ENCODE measurements around the gene MYO5C. TPM values are rescaled to one million over a fixed set of nuclear protein-coding genes. Genes with fewer than 3 reads are reported as not detected.
A peak's percentile ranks its signal among the peaks of the same experiment; 100 is the strongest.

MYO5C gene
- total RNA-seq, 1 donor from 2014 or later: 18.5 TPM

DNA sequence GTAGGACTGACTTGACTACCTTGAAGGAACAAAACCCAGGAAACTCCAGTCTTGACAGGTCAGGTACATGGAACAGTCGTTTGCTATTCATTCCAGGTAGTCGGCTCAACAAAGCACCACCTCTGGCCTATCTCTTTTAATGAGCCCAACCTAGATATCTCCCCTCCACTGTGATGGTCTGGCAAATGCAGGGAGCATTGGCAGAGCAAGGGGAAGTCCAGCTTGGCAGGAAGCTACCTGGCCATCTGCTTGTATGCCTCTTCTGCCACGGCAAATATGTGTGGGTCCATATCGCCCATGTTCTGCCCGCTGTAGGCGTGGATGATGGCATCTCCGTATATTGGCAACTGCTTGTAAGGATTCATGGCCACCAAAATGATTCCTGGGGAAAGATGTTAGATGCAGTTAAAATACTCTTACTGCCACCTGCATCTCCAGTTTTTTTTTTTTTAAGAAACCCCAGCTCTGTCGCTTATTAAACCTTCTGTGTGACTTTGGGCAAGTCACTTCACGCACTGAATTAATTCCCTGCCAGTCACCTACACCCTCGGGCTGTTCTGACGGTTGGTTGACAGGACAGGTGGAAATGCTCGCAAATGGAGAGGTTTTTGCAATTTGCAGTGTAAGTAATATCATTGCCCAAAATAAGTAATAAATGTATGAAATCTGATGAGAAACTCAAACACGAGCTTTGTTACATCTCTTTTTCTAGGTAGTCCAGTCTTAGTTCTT lies 16.8 kb downstream of the MYO5C start:
- no peak for DNase-seq (ENCODE audit: low spot score)

DNA sequence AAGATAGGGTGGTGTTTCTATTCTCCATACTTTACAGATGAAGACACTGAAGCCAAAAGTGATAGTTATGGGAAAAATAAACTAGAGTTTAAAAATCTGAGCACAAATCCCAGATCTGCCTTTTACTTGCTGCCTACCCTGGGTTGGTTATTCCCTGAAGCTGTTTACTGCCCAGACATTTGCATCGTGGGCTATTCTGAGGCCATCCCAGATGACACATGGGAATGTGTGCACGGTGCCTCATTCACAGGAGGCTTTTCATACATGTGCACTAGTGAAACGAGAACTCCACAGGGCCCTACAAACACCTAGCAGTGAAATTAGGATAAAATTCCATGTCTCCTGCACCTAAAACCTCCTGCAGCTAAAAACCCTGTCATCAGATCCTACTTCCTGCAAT lies 17.5 kb downstream of the MYO5C start:
- DNase-seq (ENCODE audit: low spot score): no peak

- DNase-seq (ENCODE audit: low spot score): no peak
These were observed 18.0 kb downstream of the MYO5C start for GRCh38 chr15:52277575-52277974.

DNA sequence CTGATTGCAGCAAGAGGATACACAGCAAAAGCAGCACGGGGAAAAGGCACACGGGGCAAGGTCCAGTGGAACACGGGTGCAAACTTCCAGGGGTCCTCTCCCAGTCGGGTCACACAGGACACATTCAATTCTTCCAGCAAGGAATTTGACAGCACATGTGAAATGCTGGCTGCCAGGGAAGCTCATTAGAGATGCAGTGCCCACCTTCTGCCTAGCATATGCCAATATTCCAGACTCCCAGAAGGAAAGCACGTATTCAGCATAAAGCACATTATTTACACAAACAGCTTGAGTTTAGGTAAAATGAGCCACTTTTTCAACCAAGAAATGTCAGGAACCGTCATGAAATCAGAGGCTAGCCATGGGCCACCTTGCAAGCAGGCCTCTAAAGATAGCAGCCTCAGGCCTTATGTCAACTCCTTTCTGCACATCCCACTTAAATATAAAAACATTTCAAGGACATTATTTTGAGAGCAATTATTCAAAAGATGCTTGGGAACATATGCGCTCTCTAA lies 19.3 kb downstream of the MYO5C start:
- no peak for DNase-seq (ENCODE audit: low spot score)

DNA sequence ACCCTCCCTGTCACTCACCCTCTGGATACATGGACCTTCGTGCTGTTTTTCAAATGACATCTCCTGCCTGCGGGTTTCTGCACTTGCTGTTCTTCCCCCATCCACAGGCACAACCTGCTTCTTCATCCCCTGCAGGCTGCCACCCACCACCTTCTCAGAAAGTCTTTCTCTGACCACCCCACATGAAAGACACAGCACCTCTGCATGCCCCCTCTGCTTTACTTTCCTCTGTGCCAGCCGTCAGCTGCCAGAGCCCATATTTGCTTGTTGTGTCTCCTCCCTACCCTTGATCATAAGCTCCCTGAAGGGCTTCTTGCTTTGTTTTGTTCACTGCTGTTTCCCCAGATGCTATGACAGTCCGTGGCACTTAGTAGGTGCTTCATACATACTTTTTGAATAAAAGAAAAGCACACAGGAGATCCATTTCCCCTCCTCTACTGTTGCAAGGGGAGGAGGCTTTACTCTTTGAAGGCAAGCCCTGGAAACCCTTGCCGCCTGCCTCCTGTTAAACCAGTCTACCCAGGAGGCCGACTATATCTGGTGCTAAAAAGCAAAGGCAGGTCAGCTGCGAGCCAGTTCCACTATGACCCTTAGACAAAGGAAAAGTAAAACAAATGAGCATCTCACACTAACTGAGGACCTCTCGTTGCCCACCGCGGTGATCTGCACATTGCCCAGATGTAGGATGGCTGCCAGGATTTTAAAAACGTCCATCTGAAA lies 31.9 kb downstream of the MYO5C start:
- no peak for DNase-seq (ENCODE audit: low spot score)

GRCh38 chr15:52262364-52262763 lies 33.2 kb downstream of the MYO5C start:
- DNase-seq (ENCODE audit: low spot score): no peak

DNA sequence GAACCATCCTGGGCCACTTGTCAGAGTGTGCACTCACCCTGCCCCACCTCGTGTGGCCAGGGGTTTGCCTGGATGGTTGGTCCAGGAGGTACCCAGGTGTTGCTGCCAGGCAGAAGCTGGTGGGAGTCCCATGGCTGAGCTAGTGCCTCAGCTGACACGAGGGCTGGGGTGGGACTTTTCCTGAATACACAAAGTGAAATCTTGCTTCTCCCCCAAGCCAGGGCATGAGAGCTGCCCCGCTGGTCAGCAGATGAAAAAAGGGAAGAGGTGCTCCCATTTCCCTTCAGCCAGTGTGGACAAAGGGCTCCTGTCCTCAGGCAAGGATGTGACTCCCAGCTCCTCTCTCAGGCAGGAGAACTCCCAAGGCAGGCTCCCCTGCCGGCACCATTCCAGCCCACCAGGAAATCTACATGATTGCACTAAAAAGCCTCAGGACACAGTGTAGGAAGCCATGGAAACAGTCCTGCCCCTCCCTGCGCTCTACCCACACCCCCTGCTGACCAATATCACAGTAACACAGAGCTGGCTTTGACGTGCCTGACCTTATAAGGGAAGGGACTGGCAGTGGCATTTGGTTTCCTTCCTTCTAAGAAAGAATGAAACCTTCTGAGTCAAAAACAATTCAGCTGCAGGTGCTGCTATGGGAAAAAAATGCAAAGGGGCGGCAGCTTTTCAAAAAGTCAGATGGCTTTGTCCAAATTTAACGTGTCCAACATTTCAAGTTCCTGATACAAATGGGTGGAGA lies 33.9 kb downstream of the MYO5C start:
- no peak for DNase-seq (ENCODE audit: low spot score)

DNA sequence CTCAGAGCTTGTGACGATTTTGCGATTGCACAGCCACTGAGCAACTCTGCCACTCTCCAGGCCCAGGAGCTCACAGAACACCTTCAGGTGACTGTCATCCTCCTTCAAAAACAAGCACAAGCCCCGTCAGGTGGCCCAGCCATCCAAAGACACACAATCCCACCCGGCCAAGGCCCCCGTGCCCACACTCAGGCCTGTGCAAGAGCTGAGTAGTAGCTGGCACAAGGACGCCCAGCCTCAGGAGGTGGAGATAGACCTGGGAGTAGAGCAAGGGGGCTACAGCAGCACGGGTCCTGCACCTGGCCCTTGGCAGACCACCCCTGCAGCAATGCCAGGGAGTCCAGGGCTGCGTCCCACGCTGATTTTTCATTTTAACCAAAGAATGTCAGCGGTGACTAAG lies 34.6 kb downstream of the MYO5C start:
- no peak for DNase-seq (ENCODE audit: low spot score)

DNA sequence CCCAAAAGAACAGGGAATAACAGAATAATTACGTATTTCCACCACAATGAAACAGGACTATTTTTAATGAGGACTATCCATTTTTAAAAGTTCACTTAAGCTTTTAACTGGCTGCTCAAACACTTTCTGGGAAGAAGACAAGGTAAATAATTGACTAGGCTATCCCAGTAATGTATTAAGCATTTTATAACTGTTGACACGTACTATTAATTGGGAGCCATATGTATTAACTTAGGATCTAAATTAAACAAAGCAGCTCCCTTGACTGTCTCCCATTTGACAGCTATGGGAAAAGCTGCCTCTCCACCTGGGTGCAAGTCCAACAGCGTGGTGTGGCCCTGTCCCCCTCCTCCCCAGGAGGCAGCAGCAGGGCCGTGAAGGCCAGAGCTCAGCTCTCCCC lies 36.1 kb downstream of the MYO5C start:
- no peak for DNase-seq (ENCODE audit: low spot score)

DNA sequence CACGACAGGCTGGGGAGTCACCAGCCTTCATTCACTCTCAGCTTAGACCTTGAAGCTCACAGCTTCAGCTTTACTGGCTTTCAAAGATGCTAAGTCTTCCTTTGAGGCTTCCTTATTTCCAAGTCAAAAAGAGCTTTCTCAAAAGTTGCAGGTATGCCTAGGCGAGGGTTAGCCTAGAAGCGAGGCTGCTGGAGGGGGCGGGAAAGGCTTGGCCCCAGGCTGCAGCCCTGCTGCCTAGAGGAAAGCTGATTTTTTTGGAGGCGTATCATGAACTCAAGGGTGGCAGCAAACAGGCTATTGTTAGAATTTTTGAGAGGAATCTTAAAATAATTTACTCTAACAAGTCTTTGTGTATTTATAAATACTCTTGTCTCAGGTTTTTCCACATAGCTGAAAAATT lies 37.1 kb downstream of the MYO5C start:
- DNase-seq (ENCODE audit: low spot score): no peak

- DNase-seq (ENCODE audit: low spot score): no peak
These were observed 37.9 kb downstream of the MYO5C start for GRCh38 chr15:52257734-52258062.

DNA sequence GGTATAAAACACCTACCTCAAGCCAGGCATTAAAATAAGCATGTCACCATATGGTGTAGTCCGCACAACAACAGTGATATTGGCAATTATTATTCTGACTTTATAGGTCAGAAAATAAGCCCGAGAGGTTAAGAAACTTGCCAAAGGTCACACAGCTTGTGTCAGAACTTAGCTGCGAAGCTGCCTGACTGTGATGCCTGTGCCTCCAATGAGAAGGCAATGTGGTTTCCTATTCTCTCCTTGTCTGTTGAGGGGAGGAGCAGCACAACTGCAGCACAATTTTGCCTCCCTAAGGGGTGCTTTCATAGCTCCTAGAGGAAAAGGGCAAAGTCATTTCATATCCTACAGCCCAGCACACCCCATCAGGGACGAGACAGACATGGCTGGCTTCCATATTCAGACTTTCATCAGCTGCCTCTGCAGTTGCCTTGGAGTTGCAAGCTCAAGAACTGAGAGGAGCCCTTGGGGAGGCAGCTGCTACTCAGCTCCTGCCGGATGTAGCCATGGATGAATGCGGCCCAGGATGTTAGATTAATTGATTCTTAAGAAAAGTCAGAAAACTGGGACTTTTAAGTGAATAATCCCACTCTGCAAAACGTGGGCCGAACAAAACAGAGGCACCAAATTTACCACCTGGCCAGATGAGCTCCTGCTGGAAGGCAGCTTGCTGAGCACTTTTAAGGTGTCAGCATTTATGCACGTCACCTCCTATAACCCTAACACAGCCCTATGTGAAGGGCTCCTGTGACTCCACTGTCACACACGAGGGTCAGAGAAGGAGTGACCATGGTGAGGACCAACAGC lies 38.5 kb downstream of the MYO5C start:
- no peak for DNase-seq (ENCODE audit: low spot score)

DNA sequence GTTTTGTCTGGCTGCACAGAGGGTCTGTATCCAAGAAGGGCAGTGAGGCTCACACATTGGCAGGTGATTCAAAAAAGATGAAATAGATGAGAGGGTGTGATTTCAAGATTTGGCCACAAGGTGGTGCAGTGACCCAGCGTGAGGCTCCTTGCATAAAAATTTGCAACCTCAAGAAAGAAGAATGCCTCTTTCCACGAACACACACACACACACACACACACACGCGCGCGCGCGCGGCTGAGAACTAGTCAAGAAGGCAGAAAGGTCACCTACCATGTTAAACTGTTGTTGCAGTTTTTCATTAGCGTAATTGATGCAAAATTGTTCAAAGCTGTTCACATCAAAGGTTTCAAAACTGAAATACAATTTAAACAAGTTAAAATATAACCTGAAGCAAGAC lies 39.2 kb downstream of the MYO5C start:
- no peak for DNase-seq (ENCODE audit: low spot score)

GRCh38 chr15:52255935-52256334 lies 39.7 kb downstream of the MYO5C start:
- no peak for DNase-seq (ENCODE audit: low spot score)

- no peak for DNase-seq (ENCODE audit: low spot score)
These were observed 40.6 kb downstream of the MYO5C start for GRCh38 chr15:52255008-52255407.

DNA sequence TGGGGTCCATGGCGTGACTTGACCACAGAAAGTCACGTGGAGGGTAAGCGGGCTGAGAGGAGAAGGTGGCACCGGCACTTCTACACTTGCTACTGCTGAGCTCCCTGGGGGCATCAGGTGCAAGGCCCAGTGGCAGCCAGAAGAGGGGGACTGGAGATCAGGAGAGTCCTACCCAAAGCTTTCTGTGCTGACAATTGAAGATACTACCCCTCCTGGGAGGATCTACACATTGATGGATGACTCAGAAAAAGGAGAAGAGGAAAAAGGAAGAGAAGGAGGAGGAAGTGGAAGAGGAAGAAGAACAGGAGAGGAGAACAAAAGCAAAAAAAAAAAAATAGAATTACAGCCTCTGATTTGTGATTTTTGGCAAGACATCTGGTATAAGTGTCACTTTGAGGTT lies 41.2 kb downstream of the MYO5C start:
- no peak for DNase-seq (ENCODE audit: low spot score)

GRCh38 chr15:52252781-52253180 lies 42.8 kb downstream of the MYO5C start:
- DNase-seq (ENCODE audit: low spot score): peak; percentile 16

DNA sequence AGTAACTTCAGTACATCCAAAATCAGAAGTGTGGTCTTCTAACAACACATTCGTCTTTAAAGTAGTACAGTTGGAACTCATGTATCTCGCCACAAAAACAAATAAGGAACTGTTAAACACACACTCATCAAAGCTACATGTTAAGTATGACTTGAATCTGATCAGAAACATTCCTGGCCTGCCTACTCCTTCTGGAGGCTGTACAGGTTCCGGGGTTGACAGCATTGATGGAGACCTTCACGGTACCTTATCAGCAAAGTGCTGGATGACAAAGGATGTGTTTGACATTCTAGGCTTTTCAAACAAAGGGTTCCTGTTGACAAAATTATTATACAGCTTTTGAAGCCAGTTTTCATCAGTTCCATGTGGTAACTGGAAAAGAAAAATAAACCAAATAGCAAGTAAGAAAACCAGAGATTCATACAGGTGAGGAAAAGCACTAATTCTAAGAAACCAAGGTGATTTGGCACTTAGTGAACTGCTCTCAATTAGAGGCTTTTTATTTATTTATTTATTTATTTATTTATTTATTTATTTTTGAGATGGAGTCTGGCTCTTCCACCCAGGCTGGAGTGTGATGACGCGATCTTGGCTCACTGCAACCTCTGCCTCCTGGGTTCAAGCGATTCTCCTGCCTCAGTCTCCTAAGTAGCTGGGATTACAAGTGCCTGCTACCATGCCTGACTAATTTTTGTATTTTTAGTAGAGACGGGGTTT lies 44.3 kb downstream of the MYO5C start:
- DNase-seq (ENCODE audit: low spot score): no peak

- DNase-seq (ENCODE audit: low spot score): peak; percentile 11
These were observed 48.1 kb downstream of the MYO5C start for GRCh38 chr15:52247461-52247860.

GRCh38 chr15:52246686-52247431 lies 48.7 kb downstream of the MYO5C start:
- peak; percentile 41 for DNase-seq (ENCODE audit: low spot score)
